Upper lobe of left lung (tissue), 6 donors: ENCODE results near the gene ZFHX3. TPM values are rescaled to one million over a fixed set of nuclear protein-coding genes. Genes with fewer than 3 reads are reported as not detected.
A peak's percentile ranks its signal among the peaks of the same experiment; 100 is the strongest.

Source experiments
- ATAC-seq, 2 donors: fragments of 200-7000 bp; cut with Tn5 transposase; one replicate each; pipeline ENCODE4 v1.9.1; 2022; ENCODE audit warnings: mild to moderate bottlenecking in 2 of 2, moderate library complexity in 2 of 2; ENCODE audit not compliant: low FRiP score in 2 of 2
- DNase-seq, 2 donors: peaks; one replicate each; pipeline ENCODE4 v3.0.0-alpha.2; 2019 to 2020
- H3K27ac ChIP-seq, 4 donors: fragments of 200-600 bp; sonication (generic); one replicate each; pipeline ENCODE4 v1.5.1; 2016 to 2019
- H3K27me3 ChIP-seq, 4 donors: fragments of 200-600 bp; sonication (generic); one replicate each; pipeline ENCODE4 v1.5.1; 2017 to 2019
- H3K36me3 ChIP-seq, 4 donors: fragments of 200-600 bp; sonication (generic); one replicate each; pipeline ENCODE4 v1.5.1; 2016 to 2019
- H3K4me1 ChIP-seq, 4 donors: fragments of 200-600 bp; sonication (generic); one replicate each; pipeline ENCODE4 v1.5.1; 2018 to 2019
- H3K4me3 ChIP-seq, 4 donors: fragments of 200-600 bp; sonication (generic); one replicate each; pipeline ENCODE4 v1.5.1; 2017 to 2019; ENCODE audit warnings: mild to moderate bottlenecking in 2 of 4, moderate library complexity in 1 of 4
- H3K9me3 ChIP-seq, 4 donors: fragments of 200-600 bp; sonication (generic); one replicate each; pipeline ENCODE4 v1.5.1; 2018 to 2019
- EP300 ChIP-seq, 4 donors: sonication (generic); formaldehyde crosslinking; IDR thresholded peaks; one replicate each; pipeline ENCODE4 v1.5.1; 2017; ENCODE audit warnings: antibody characterized with exemption in 4 of 4, control low read depth in 2 of 4
- POLR2A ChIP-seq, 4 donors: fragments of 450-650 bp; IDR thresholded peaks; one replicate each; pipeline ENCODE4 v1.5.1; 2016 to 2017; ENCODE audit warnings: antibody characterized with exemption in 4 of 4, mild to moderate bottlenecking in 2 of 4
- POLR2AphosphoS5 ChIP-seq, 2 donors: sonication (generic); formaldehyde crosslinking; IDR thresholded peaks; one replicate each; pipeline ENCODE4 v1.5.1; 2017; ENCODE audit warnings: antibody characterized with exemption in 2 of 2
- WGBS, 2 donors: methylation state at CpG; one replicate each; pipeline ENCODE4 v1.1.5; 2017 to 2018; 5-methylcytosine and 5-hydroxymethylcytosine counted together
- total RNA-seq, 6 donors: library from RNA; depleted of rRNA in 4 of 6; stranded (reverse); fragments of >200 nt in 4 of 6; gene quantifications; one replicate each; pipeline versions ENCODE4 v1.1.0 to v1.2.1, GENCODE V29; 2016 to 2021
- TF ChIP-seq, protein P1 (sequence below), 6 experiments: fragments of 450-650 bp in 4 of 6; fragments of 200-600 bp in 2 of 6; sonication (generic) in 2 of 6; IDR thresholded peaks; one replicate each; pipeline ENCODE4 v1.5.1; 2016 to 2019; ENCODE audit warnings: antibody characterized with exemption in 6 of 6
- donor health status: DM: no; HTN: no; CAD: no; lungs with moderate emphysema.
- donor health status: DM: no; HTN: yes; CAD: no; lungs with severe emphysema.

Gene ZFHX3
- total RNA-seq, 6 donors from 2014 or later = 22.4 to 40.3 (median 27.0) TPM

DNA sequence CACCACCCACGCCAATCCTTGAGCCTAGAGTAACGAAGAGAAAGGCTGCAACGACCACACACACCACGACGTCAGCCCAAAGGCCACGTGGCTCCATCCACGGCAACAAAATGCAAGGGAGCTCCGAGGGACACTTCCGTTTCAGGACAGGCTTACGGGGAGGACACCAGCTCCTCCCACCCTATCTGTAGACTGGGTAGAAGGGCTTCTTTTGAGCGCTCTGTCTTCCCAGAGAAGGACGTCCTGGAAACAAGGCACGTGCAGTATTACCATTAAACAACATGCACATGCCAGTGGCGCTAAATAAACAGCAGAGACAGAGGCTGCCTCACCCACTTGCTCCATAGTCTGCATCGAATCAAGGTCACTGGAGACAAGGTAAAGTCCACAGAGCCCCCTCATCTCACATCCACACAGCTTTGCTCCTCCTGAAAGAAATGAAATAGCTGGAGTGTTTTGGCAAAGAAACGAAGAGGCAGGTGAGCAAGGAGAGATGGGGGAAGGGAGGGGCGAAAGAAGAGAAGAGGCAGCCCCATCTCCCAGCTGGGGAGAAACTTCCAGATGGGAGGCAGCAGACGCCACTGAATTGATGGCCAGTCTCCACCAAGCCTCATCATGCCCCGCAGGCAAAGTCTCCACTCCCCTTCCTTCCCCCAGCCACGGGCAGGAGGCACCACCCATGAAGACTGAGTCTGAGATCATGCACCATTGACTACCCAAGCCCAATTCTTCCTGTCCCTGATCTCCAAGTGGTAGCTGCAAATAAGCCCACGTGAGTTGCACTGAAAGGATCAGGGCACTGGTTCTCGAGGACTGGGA lies 24.0 kb downstream of the ZFHX3 start:
- H3K4me1 ChIP-seq = peaks cover 31 to 57% (median 35%) of the 10 kb centered on the region in 4 donors
- no peak for DNase-seq
- H3K9me3 ChIP-seq = no peaks in the 10 kb centered on the region
- H3K36me3 ChIP-seq = no peaks in the 10 kb centered on the region
- ATAC-seq = no peak
- no peaks in the 10 kb centered on the region for H3K27me3 ChIP-seq
- peak overlapping the region in 3 of 4 donors; percentile 13 to 68 (median 58) for H3K27ac ChIP-seq
- 76 to 88% methylated on average over 19 to 22 of the region's 22 CpGs for WGBS, 2 donors
- H3K4me3 ChIP-seq = no peak overlapping the region
- TF ChIP-seq EP300 (IDR thresholded peaks at IDR 0.05) = no peak
- TF ChIP-seq POLR2AphosphoS5 (IDR thresholded peaks at IDR 0.05) = no peak
- TF ChIP-seq, protein P1, sequence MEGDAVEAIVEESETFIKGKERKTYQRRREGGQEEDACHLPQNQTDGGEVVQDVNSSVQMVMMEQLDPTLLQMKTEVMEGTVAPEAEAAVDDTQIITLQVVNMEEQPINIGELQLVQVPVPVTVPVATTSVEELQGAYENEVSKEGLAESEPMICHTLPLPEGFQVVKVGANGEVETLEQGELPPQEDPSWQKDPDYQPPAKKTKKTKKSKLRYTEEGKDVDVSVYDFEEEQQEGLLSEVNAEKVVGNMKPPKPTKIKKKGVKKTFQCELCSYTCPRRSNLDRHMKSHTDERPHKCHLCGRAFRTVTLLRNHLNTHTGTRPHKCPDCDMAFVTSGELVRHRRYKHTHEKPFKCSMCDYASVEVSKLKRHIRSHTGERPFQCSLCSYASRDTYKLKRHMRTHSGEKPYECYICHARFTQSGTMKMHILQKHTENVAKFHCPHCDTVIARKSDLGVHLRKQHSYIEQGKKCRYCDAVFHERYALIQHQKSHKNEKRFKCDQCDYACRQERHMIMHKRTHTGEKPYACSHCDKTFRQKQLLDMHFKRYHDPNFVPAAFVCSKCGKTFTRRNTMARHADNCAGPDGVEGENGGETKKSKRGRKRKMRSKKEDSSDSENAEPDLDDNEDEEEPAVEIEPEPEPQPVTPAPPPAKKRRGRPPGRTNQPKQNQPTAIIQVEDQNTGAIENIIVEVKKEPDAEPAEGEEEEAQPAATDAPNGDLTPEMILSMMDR (IDR thresholded peaks at IDR 0.05) = no peak
- TF ChIP-seq POLR2A (IDR thresholded peaks at IDR 0.05) = no peak

DNA sequence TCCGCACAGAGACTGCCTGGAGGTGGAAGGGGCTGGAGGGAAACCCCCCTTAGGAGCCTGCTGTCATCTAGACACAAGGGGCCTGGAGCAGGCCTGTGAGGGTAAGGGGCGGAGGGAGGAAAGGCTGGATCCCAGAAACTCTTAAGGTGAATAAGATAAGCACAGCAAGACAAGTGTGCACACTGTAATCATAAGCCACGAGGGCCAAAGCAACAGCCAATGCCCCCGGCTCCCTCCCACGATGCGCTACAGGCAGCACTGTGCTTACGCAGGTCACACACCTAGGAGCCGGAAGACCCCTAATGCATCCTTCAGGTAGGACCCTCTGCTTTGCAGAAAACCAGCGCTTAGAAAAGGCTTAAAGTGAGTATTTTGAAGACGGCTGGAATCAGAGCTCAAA lies 24.6 kb downstream of the ZFHX3 start:
- Histone ChIP-seq H3K27me3 (no peaks in the 10 kb centered on the region), H3K4me1 (peaks cover 34 to 54% (median 36%) of the 10 kb centered on the region in 4 donors), H3K4me3 (no peak overlapping the region), H3K9me3 (no peaks in the 10 kb centered on the region), H3K36me3 (no peaks in the 10 kb centered on the region), H3K27ac (no peak overlapping the region)
- 92 to 95% methylated on average over 10 of the region's 10 CpGs for WGBS, 2 donors
- DNase-seq (no peak), ATAC-seq (no peak)
- TF ChIP-seq EP300 (IDR thresholded peaks at IDR 0.05) = no peak
- TF ChIP-seq POLR2A (IDR thresholded peaks at IDR 0.05) = no peak
- no peak for TF ChIP-seq POLR2AphosphoS5 (IDR thresholded peaks at IDR 0.05)
- TF ChIP-seq, protein P1 (IDR thresholded peaks at IDR 0.05) = no peak

DNA sequence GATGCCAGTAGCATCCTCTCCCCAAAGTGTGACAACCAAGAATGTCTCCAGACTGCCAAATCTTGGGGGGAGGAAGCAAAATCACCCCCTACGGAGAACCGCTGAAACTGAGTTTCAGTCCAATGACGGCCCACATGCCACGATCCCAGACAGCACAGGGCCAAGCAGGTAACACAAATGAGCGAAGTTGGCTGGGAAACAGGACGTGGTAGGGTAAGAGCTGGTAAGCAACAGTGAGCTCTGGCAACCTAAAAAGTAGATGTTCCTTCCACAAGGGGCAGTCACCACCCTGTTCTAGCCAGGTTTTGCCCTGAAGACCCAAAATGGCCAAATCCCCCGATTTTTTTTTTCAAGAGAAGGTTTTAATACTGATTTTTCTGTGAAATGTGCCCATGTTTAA lies 25.4 kb downstream of the ZFHX3 start:
- Histone ChIP-seq H3K27me3 (no peaks in the 10 kb centered on the region), H3K27ac (no peak overlapping the region), H3K9me3 (no peaks in the 10 kb centered on the region), H3K36me3 (no peaks in the 10 kb centered on the region), H3K4me1 (peaks cover 32 to 47% (median 35%) of the 10 kb centered on the region in 4 donors), H3K4me3 (no peak overlapping the region)
- no peak for DNase-seq
- 85 to 94% methylated on average over 7 of the region's 7 CpGs for WGBS, 2 donors
- ATAC-seq = no peak
- TF ChIP-seq POLR2A (IDR thresholded peaks at IDR 0.05) (no peak), POLR2AphosphoS5 (IDR thresholded peaks at IDR 0.05) (no peak)

DNA sequence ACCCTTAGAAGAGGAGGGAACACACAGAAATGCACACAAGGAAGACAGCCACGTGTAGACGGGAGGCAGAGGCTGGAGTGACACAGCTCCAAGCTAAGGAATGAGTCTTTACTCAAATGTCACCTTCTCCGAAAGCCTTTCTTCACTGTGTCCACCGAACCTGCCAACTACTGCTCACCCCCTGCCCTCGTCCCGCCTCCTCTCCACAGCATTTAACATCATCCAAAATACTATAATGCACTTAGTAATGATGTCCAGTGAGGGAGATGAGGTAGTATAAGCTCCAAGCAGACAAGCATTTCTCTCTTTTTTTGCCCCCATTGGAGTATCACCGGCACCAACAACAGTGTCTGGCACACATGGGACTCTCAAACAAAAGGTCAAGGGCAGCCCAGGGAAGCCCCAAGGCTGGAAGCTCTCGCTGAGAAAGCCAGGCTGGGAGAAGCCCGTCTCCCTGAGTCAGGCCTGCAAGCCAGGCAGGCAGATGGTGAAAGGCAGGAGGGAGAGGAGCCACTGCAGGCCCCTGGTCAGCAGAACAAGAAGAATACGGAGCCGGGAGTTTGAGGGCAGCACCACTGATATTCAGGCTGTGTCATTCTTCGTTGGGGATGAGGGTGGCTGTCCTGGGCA lies 25.9 kb downstream of the ZFHX3 start:
- H3K4me3 ChIP-seq = no peak overlapping the region
- ATAC-seq = no peak
- no peak for TF ChIP-seq EP300 (IDR thresholded peaks at IDR 0.05)
- no peak for TF ChIP-seq POLR2A (IDR thresholded peaks at IDR 0.05)
- TF ChIP-seq, protein P1 (IDR thresholded peaks at IDR 0.05) = no peak
- no peaks in the 10 kb centered on the region for H3K27me3 ChIP-seq
- H3K27ac ChIP-seq = peak overlapping the region in 1 of 4 donors; percentile 21
- H3K36me3 ChIP-seq = no peaks in the 10 kb centered on the region
- no peaks in the 10 kb centered on the region for H3K9me3 ChIP-seq
- DNase-seq = no peak
- H3K4me1 ChIP-seq = peaks cover 35 to 44% (median 36%) of the 10 kb centered on the region in 4 donors
- 82 to 84% methylated on average over 7 to 12 of the region's 12 CpGs for WGBS, 2 donors

DNA sequence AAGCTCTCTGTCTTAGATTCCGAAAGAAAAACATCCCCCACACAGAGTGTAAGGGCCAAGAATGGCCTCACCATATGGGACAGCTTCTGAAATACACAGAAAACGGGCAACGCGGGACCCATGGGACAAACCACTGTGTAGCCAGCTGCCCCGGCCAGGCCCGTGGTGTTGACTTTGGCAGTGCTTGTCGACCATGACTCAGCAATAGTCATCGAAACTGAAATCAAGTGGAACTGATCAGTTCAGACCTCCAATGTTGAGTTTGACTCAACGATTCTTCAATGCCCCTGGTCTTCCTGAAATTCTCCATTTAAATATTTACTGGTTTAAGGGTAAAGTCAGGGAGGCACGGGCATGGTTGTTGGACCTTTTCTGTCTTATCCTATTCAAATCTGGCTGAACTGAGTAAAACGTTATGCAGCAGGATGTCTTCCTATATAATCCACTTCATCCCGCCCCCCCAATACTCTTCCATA lies 27.5 kb downstream of the ZFHX3 start:
- DNase-seq = peak; percentile 40 to 58
- H3K4me1 ChIP-seq = peaks cover 40 to 50% (median 43%) of the 10 kb centered on the region in 4 donors
- WGBS, 2 donors = 70 to 91% methylated on average over 12 of the region's 12 CpGs
- H3K27me3 ChIP-seq = no peaks in the 10 kb centered on the region
- H3K9me3 ChIP-seq = no peaks in the 10 kb centered on the region
- peak overlapping the region; percentile 4 to 38 (median 10) for H3K27ac ChIP-seq
- H3K36me3 ChIP-seq = no peaks in the 10 kb centered on the region
- no peak for TF ChIP-seq POLR2AphosphoS5 (IDR thresholded peaks at IDR 0.05)
- TF ChIP-seq, protein P1 (IDR thresholded peaks at IDR 0.05) = no peak
- no peak for TF ChIP-seq EP300 (IDR thresholded peaks at IDR 0.05)
- TF ChIP-seq POLR2A (IDR thresholded peaks at IDR 0.05) = no peak
- peak in 1 of 2 donors; percentile 70 for ATAC-seq
- no peak overlapping the region for H3K4me3 ChIP-seq
